Left cardiac atrium (tissue), 4 donors: Measurements from ENCODE around the gene SLC35B2. TPM values are rescaled to one million over a fixed set of nuclear protein-coding genes. Genes with fewer than 3 reads are reported as not detected.

Experiments
- ATAC-seq, 2 donors: fragments of 200-7000 bp; cut with Tn5 transposase; one replicate each; pipeline ENCODE4 v1.9.1; 2020; ENCODE audit warnings: mild to moderate bottlenecking in 2 of 2, moderate library complexity in 2 of 2
- DNase-seq: peaks from one replicate; pipeline ENCODE4 v3.0.0-alpha.2; 2020
- intact Hi-C, 2 donors: fragments of 100-400 bp; cut with DNase I; formaldehyde crosslinking; loops; one replicate each; pipeline versions ENCODE4 v1.14.1 to v1.15.1; 2022 to 2023
- total RNA-seq, 2 donors: library from RNA; stranded (reverse); fragmentation: NEBNext Ultra II Directional; extraction: Animal tissue kit (Norgen Biotek cat#: 25700); gene quantifications; one replicate each; pipeline ENCODE4 v1.2.1, GENCODE V29; 2021
- donor health status: DM: no; HTN: yes; CAD: no.
- donor health status: DM: no; HTN: yes; CAD: no; lungs with severe emphysema.
- donor health status: DM: yes; HTN: yes; CAD: no.
- donor health status: Dilated cardiomyopathy.

Gene SLC35B2
- total RNA-seq, 2 donors from 2014 or later, result 23.3 to 29.9 TPM

DNA sequence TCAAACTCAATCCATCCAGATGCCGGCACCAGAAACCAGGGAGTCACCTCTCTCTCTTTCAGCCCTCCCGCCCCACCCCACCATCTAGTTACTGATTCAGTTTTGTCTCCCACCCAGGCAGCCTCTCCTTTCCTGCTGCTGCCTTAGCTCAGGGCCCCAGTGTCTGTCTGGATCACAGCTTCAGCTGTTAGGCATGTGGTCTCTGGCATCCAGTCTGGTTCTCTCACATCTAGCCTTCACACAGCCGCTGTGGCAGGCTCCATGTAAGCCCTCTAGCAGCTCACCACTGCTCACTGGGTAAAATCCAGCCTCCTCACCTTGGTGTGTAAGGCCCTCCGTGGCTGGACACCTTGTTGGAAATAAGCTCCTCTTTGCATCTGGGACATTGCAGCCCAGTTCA is 34.5 kb upstream of the SLC35B2 start:
- DNase-seq (no peak), ATAC-seq (no peak)
- intact Hi-C loops, result no loop called here

GRCh38 chr6:44289726-44290260 is 32.5 kb upstream of the SLC35B2 start:
- DNase-seq (no peak), ATAC-seq (no peak)
- intact Hi-C loops, result no loop called here

DNA sequence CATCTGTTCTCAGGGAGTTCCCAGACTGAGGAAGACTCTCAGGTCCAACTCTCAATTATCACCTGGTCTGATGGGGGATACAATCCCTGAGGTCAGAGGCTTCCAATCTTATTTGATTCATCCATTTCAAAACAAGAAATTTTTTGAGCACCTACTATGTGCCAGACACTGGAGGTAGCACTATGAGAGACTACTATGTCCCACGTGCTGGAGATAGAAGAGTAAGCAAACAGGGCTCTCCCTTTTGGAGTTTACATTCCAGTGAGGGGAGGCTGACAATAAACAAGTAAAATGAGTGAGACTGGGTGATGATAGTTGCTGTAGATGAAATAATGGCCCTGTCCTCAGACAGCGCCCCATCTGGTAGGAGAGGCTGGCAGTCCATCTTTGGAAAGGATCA is 29.4 kb upstream of the SLC35B2 start:
- intact Hi-C loops, result no loop called here
- ATAC-seq (no peak), DNase-seq (no peak)

DNA sequence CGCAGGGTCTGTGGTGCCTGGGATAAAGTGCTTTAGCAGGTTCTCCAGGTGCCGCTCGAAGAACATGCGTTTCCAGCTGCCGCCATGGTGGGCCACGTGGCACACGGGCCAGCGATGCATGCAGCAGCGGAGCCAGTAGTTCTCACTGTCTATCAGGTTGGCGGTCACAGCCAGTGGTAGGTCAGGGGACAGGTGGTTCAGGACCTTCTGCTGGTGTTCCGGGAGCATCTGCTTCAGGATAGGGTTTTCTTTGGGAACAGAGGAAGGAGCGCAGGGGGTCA is 28.9 kb upstream of the SLC35B2 start:
- ATAC-seq (no peak), DNase-seq (no peak)
- intact Hi-C loops, result no loop called here

DNA sequence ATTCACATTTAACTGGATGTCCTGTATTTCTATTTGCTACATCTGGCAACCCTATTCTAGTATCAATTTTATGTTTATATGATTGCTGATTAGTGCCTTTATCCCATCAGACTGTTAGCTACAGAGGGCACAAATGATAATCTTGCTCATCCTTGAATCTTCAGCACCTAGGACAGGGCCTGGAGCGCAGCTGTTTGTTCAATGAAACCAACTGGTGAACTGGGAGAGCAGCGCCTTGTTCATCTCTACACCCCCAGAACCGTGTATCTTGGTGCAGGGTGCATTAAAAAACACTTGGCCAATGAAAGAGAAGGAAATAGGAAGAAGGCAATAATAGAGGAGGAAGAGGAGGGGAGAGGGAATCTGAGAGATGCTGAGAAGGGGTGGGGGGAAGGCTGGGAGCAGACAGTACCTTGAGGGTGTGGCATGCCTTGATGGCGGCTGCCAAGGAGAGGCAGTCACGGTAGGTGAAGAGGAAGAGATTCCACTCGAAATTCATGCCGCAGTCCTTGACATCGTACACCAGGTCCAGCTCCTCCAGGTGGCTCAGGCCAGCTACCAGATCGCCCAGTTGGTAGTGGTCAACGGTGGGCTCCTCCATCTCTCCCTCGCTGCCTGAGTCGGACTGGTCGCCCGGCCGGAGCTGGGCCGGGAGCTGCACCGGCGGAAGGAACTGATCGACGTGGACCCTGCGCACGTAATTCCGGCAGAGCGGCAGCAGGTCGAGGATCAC is 28.4 kb upstream of the SLC35B2 start:
- intact Hi-C loops, result no loop called here
- ATAC-seq, result no peak
- no peak for DNase-seq

GRCh38 chr6:44284867-44285266 is 27.5 kb upstream of the SLC35B2 start:
- intact Hi-C loops, result no loop called here
- DNase-seq (no peak), ATAC-seq (no peak)

- DNase-seq, result no peak
- ATAC-seq, result no peak
- intact Hi-C loops, result no loop called here
These were observed 26.8 kb upstream of the SLC35B2 start for GRCh38 chr6:44284121-44284520.

- no peak for ATAC-seq
- intact Hi-C loops, result loop anchor here in 1 of 2 donors (5.0 kb wide), 1 partner anchor 53 kb away; no protein-coding TSS in a partner anchor
- DNase-seq, result no peak
These were observed 21.7 kb upstream of the SLC35B2 start for GRCh38 chr6:44278774-44279697.

- DNase-seq (no peak), ATAC-seq (no peak)
- intact Hi-C loops, result loop anchor here in 1 of 2 donors (5.0 kb wide), 1 partner anchor 54 kb away; no protein-coding TSS in a partner anchor
These were observed 21.0 kb upstream of the SLC35B2 start for GRCh38 chr6:44278315-44278714.

DNA sequence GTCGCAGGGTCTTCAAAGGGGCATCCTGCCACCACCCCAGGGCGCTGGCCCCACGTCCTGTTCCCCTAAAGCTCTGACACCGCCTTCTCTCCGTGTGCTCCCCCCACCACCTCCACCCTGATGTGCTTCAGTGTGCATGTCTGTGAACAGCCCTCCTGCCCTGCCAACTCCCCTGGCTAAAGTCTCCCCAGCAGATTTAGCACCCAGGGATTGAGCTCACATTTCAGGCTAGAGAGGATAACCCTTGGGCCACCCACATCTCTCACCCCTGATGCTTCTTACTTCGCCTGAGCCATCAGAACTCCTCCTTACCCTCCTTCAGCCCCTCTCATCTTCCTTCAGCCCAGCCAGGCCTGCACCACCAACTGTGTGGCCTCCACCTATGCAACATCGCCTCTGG is 20.4 kb upstream of the SLC35B2 start:
- intact Hi-C loops, result loop anchor here in 1 of 2 donors (5.0 kb wide), 1 partner anchor 55 kb away; no protein-coding TSS in a partner anchor
- DNase-seq (no peak), ATAC-seq (no peak)

GRCh38 chr6:44276667-44277640 is 19.6 kb upstream of the SLC35B2 start:
- no peak for DNase-seq
- intact Hi-C loops, result loop anchor here in 1 of 2 donors (5.0 kb wide), 1 partner anchor 55 kb away; no protein-coding TSS in a partner anchor
- no peak for ATAC-seq

DNA sequence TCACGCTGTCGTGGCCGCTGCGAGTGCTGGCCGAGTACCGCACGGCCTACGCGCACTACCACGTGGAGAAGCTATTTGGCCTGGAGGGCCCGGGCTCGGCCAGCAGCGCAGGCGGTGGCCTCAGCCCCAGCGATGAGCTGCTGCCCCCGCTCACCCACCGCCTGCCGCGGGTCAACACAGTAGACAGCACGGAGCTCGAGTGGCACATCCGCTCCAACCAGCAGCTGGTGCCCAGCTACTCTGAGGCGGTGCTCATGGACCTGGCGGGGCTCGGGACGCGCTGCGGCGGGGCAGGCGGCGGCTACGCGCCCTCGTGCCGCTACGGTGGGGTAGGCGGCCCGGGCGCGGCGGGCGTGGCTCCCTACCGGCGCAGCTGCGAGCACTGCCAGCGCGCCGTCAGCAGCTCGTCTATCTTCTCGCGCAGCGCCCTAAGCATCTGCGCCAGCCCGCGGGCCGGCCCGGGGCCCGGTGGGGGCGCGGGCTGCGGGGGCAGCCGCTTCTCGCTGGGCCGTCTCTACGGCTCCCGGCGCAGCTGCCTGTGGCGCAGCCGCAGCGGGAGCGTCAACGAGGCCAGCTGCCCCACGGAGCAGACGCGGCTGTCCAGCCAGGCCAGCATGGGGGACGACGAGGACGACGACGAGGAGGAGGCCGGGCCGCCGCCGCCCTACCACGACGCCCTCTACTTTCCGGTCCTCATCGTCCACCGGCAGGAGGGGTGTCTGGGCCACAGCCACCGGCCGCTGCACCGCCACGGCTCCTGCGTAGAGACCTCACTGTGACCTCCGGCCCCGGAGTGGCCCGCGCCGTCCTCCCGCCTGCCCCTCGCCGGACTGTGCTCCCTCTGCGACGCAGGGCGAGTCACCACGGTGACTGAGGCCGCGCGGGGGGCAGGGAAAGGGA is 18.7 kb upstream of the SLC35B2 start:
- no peak for DNase-seq
- peak; percentile 54 to 73 for ATAC-seq
- intact Hi-C loops, result loop anchor here in 1 of 2 donors (5.0 kb wide), 1 partner anchor 56 kb away; no protein-coding TSS in a partner anchor

- ATAC-seq (no peak), DNase-seq (no peak)
- intact Hi-C loops, result loop anchor here in 1 of 2 donors (5.0 kb wide), 1 partner anchor 57 kb away; no protein-coding TSS in a partner anchor
These were observed 18.0 kb upstream of the SLC35B2 start for GRCh38 chr6:44275271-44275748.

- intact Hi-C loops, result no loop called here
- ATAC-seq, result no peak
- no peak for DNase-seq
These were observed 16.3 kb upstream of the SLC35B2 start for GRCh38 chr6:44273617-44274016.

DNA sequence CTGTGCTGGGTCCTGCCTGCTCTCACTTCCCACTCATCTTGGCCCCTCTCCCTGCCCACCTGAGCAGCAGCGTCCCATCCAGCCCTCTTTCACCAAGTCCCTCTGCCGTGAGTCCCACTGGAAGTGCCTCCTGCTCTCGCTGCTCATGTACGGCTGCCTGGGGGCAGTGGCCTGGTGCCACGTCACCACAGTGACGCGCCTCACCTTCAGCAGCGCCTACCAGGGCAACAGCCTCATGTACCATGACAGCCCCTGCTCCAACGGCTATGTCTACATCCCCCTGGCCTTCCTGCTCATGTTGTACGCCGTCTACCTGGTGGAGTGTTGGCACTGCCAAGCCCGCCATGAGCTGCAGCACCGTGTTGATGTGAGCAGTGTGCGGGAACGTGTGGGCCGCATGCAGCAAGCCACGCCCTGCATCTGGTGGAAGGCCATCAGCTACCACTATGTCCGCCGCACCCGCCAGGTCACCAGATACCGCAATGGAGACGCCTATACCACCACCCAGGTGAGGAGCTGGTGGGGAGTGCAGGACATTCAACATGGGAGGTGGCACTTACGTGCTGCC is 15.8 kb upstream of the SLC35B2 start:
- ATAC-seq, result no peak
- intact Hi-C loops, result no loop called here

DNA sequence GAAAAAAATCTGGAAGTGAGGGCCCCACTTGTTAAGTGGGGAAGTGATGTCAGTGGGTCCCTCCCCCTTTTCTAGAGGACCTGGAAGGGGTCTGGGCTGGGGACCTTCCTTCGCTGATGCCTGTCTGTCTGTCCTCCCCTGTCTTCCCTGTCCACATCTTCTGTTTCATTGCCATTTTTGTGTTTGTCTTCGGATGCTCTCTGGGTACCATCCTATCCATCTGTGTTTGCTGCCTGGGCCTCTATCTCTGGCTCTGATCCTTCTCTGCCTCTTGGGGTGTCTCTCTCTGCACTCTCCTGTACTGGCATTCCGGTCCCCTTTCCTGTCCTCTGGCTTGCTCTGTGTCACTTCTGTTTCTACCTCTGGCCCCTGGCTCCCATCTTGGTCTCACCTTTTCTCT is 15.2 kb upstream of the SLC35B2 start:
- intact Hi-C loops, result no loop called here
- DNase-seq, result no peak
- no peak for ATAC-seq

More for the DNA sequence above, 15.8 kb upstream of the SLC35B2 start:
- DNase-seq, result peak; percentile 16

GRCh38 chr6:44271914-44272313 is 14.6 kb upstream of the SLC35B2 start:
- DNase-seq, result peak; percentile 5

More at GRCh38 chr6:44271914-44272313, 14.6 kb upstream of the SLC35B2 start:
- intact Hi-C loops, result no loop called here
- ATAC-seq, result no peak
